ENCODE results near the gene AFAP1L2.
"Not testable (repeated sequence)": the region's sequence is repeated elsewhere in the genome, so short reads cannot be mapped to it uniquely, and the experiment has no call there.

The AFAP1L2 gene

GRCh38 chr10:114336823-114337509 lies 67.3 kb downstream of the AFAP1L2 start:
- DNase-seq (ENCODE audit: low read depth): no peak

GRCh38 chr10:114335614-114336013 lies 68.7 kb downstream of the AFAP1L2 start:
- no peak for DNase-seq (ENCODE audit: low read depth)

GRCh38 chr10:114334301-114334700 lies 70.0 kb downstream of the AFAP1L2 start:
- DNase-seq (ENCODE audit: low read depth): no peak

- DNase-seq (ENCODE audit: low read depth): not testable (repeated sequence)
Measured at GRCh38 chr10:114333441-114333840, 70.9 kb downstream of the AFAP1L2 start.

GRCh38 chr10:114332301-114333192 lies 71.8 kb downstream of the AFAP1L2 start:
- DNase-seq (ENCODE audit: low read depth): no peak

- no peak for DNase-seq (ENCODE audit: low read depth)
Measured at GRCh38 chr10:114329634-114330365, 74.5 kb downstream of the AFAP1L2 start.

- DNase-seq (ENCODE audit: low read depth): no peak
Measured at GRCh38 chr10:114328874-114329273, 75.4 kb downstream of the AFAP1L2 start.

GRCh38 chr10:114328441-114328812 lies 75.9 kb downstream of the AFAP1L2 start:
- no peak for DNase-seq (ENCODE audit: low read depth)

GRCh38 chr10:114327537-114328440 lies 76.5 kb downstream of the AFAP1L2 start:
- DNase-seq (ENCODE audit: low read depth): no peak

- no peak for DNase-seq (ENCODE audit: low read depth)
Measured at GRCh38 chr10:114326795-114327194, 77.5 kb downstream of the AFAP1L2 start.

GRCh38 chr10:114323023-114323422 lies 81.3 kb downstream of the AFAP1L2 start:
- peak; percentile 70 for DNase-seq (ENCODE audit: low read depth)

GRCh38 chr10:114322344-114322743 lies 82.0 kb downstream of the AFAP1L2 start:
- peak; percentile 92 for DNase-seq (ENCODE audit: low read depth)

- DNase-seq (ENCODE audit: low read depth): peak; percentile 33
Measured at GRCh38 chr10:114320249-114321116, 83.8 kb downstream of the AFAP1L2 start.

GRCh38 chr10:114319406-114320248 lies 84.7 kb downstream of the AFAP1L2 start:
- DNase-seq (ENCODE audit: low read depth): no peak

GRCh38 chr10:114316744-114317143 lies 87.6 kb downstream of the AFAP1L2 start:
- no peak for DNase-seq (ENCODE audit: low read depth)

- DNase-seq (ENCODE audit: low read depth): no peak
Measured at GRCh38 chr10:114315566-114316420, 88.5 kb downstream of the AFAP1L2 start.

GRCh38 chr10:114313866-114314265 lies 90.4 kb downstream of the AFAP1L2 start:
- no peak for DNase-seq (ENCODE audit: low read depth)

- no peak for DNase-seq (ENCODE audit: low read depth)
Measured at GRCh38 chr10:114313139-114313538, 91.2 kb downstream of the AFAP1L2 start.
